CD4-positive, alpha-beta memory T cell (primary cell): ENCODE data around the gene CD69. TPM values are rescaled to one million over a fixed set of nuclear protein-coding genes. Genes with fewer than 3 reads are reported as not detected.
"Not testable (repeated sequence)": the region's sequence is repeated elsewhere in the genome, so short reads cannot be mapped to it uniquely, and the experiment has no call there.

Source experiments
- CTCF ChIA-PET: fragments of 350-600 bp; sonication (Branson Sonifier 250); formaldehyde crosslinking; loops from one replicate; lab custom pipeline; 2021; ENCODE audit warnings: inconsistent platforms; ENCODE audit not compliant: partially characterized antibody; lab: Charles Lee
- POLR2A ChIA-PET: fragments of 350-600 bp; sonication (Branson Sonifier 250); formaldehyde crosslinking; loops from one replicate; lab custom pipeline; 2021; ENCODE audit not compliant: partially characterized antibody; lab: Charles Lee
- DNase-seq, 5 donors: peaks; one replicate each; pipeline versions ENCODE4 v3.0.0 to v3.0.0-alpha.2; 2020 to 2022; ENCODE audit warnings: mixed read lengths in 1 of 5
- H3K27ac ChIP-seq: one replicate; pipeline ENCODE4 v1.7.0; 2013; ENCODE audit warnings: low read depth, low read length
- H3K27me3 ChIP-seq: 2 replicates; pipeline ENCODE4 v1.7.0; 2013; ENCODE audit warnings: mild to moderate bottlenecking, low read length, moderate library complexity; ENCODE audit not compliant: insufficient read depth
- H3K36me3 ChIP-seq: 2 replicates; pipeline ENCODE4 v1.7.0; 2013; ENCODE audit warnings: mild to moderate bottlenecking, low read length, moderate library complexity; ENCODE audit not compliant: insufficient read depth
- H3K4me1 ChIP-seq: 2 replicates; pipeline ENCODE4 v1.7.0; 2013; ENCODE audit warnings: mild to moderate bottlenecking, low read length, moderate library complexity; ENCODE audit not compliant: insufficient read depth
- H3K4me3 ChIP-seq, 2 donors: one replicate each; pipeline ENCODE4 v1.7.0; 2013; ENCODE audit warnings: low read length in 2 of 2, mild to moderate bottlenecking in 1 of 2
- H3K9me3 ChIP-seq, 2 donors: one replicate each; pipeline ENCODE4 v1.7.0; 2013; ENCODE audit warnings: low read length in 2 of 2, control low read depth in 1 of 2; ENCODE audit not compliant: control insufficient read depth in 1 of 2
- H3K27ac Mint-ChIP-seq, 7 donors: one replicate each; pipeline ENCODE4 v1.8.0; 2020 to 2021; ENCODE audit warnings: mixed read lengths in 7 of 7, mild to moderate bottlenecking in 6 of 7, inconsistent platforms in 3 of 7, moderate library complexity in 3 of 7
- H3K27me3 Mint-ChIP-seq, 2 donors: one replicate each; pipeline ENCODE4 v1.8.0; 2020 to 2021; ENCODE audit warnings: mixed read lengths in 2 of 2
- H3K36me3 Mint-ChIP-seq, 2 donors: one replicate each; pipeline ENCODE4 v1.8.0; 2020 to 2021; ENCODE audit warnings: mixed read lengths in 2 of 2, inconsistent platforms in 1 of 2, mild to moderate bottlenecking in 1 of 2
- H3K4me1 Mint-ChIP-seq, 4 donors: one replicate each; pipeline ENCODE4 v1.8.0; 2020 to 2021; ENCODE audit warnings: mixed read lengths in 4 of 4, mild to moderate bottlenecking in 1 of 4
- H3K4me3 Mint-ChIP-seq, 8 donors: one replicate each; pipeline ENCODE4 v1.8.0; 2020 to 2021; ENCODE audit warnings: mixed read lengths in 8 of 8, mild to moderate bottlenecking in 7 of 8, moderate library complexity in 6 of 8, inconsistent platforms in 3 of 8
- H3K9me3 Mint-ChIP-seq, 8 donors: one replicate each; pipeline ENCODE4 v1.8.0; 2020 to 2021; ENCODE audit warnings: mixed read lengths in 8 of 8, mild to moderate bottlenecking in 5 of 8, inconsistent platforms in 3 of 8, moderate library complexity in 1 of 8
- intact Hi-C: fragments of 100-400 bp; cut with micrococcal nuclease; formaldehyde crosslinking; loops from one replicate; pipeline ENCODE4 v1.15.1; 2023
- polyA plus RNA-seq, 2 donors: library from polyadenylated mRNA; unstranded; fragments of 300-500 nt; fragmentation: Illumina TruSeq; gene quantifications; one replicate each; pipeline ENCODE4 v1.2.3, GENCODE V29; 2021
- total RNA-seq, 2 experiments: library from RNA; stranded (reverse); gene quantifications; one replicate each; pipeline ENCODE4 v1.2.3, GENCODE V29; 2021

CD69 gene
- total and polyA plus RNA-seq, 4 experiments from 2014 or later, result 31.0 to 1,121 (median 90.3) TPM

GRCh38 chr12:9708853-9709252, 51.8 kb downstream of the CD69 start:
- ChIA-PET POLR2A (interaction anchor here (0.9 to 4.9 kb wide), 18 partner anchors 9 to 378 kb away, joined by 3 to 100 read pairs (median 10); partner anchors contain the start of gene CLEC2D), CTCF (interaction anchor here (0.8 to 9.7 kb wide), 33 partner anchors 9 to 383 kb away, joined by 3 to 234 read pairs (median 7); no protein-coding TSS in a partner anchor)
- Histone ChIP-seq H3K27me3 (no peaks in the 10 kb centered on the region), H3K27ac (peak overlapping the region; percentile 66), H3K4me3 (no peak overlapping the region), H3K36me3 (no peaks in the 10 kb centered on the region), H3K4me1 (peaks cover 37% of the 10 kb centered on the region), H3K9me3 (no peaks in the 10 kb centered on the region)
- Mint-ChIP-seq H3K4me1 (peaks cover 47 to 59% (median 50%) of the 10 kb centered on the region in 4 donors), H3K36me3 (peaks cover 9 to 11% of the 10 kb centered on the region in 2 donors), H3K9me3 (peaks cover 2 to 11% (median 5%) of the 10 kb centered on the region in 8 donors), H3K4me3 (no peak overlapping the region), H3K27ac (peak overlapping the region in 6 of 7 donors; percentile 71 to 97 (median 90)), H3K27me3 (no peaks in the 10 kb centered on the region)
- intact Hi-C loops, result loop anchor here (1.0 kb wide), 5 partner anchors 33 to 378 kb away; no protein-coding TSS in a partner anchor
- no peak for DNase-seq

GRCh38 chr12:9707864-9708808, 52.6 kb downstream of the CD69 start:
- peak overlapping the region; percentile 87 to 97 (median 96) for H3K27ac Mint-ChIP-seq
- Histone ChIP-seq H3K4me1 (peaks cover 44% of the 10 kb centered on the region), H3K27ac (peak overlapping the region; percentile 66), H3K36me3 (no peaks in the 10 kb centered on the region), H3K4me3 (peak overlapping the region; percentile 4 to 29), H3K9me3 (no peaks in the 10 kb centered on the region), H3K27me3 (no peaks in the 10 kb centered on the region)
- CTCF ChIA-PET, result interaction anchor here (0.8 to 9.7 kb wide), 43 partner anchors 9 to 383 kb away, joined by 3 to 234 read pairs (median 6); partner anchors contain the start of gene CD69
- peaks cover 47 to 59% (median 49%) of the 10 kb centered on the region in 4 donors for H3K4me1 Mint-ChIP-seq
- POLR2A ChIA-PET, result interaction anchor here (0.7 to 4.9 kb wide), 25 partner anchors 8 to 758 kb away, joined by 3 to 100 read pairs (median 7); partner anchors contain the start of genes CLEC2D, KLRB1 and M6PR
- H3K9me3 Mint-ChIP-seq, result peaks cover 2 to 11% (median 5%) of the 10 kb centered on the region in 8 donors
- peaks cover 9 to 11% of the 10 kb centered on the region in 2 donors for H3K36me3 Mint-ChIP-seq
- intact Hi-C loops, result loop anchor here (1.0 kb wide), 6 partner anchors 21 to 377 kb away; no protein-coding TSS in a partner anchor
- peak; percentile 72 to 75 (median 74) for DNase-seq
- H3K4me3 Mint-ChIP-seq, result peak overlapping the region; percentile 60 to 82 (median 77)
- no peaks in the 10 kb centered on the region for H3K27me3 Mint-ChIP-seq

- CTCF ChIA-PET, result interaction anchor here (1.2 to 9.7 kb wide), 17 partner anchors 9 to 376 kb away, joined by 3 to 234 read pairs (median 15); partner anchors contain the start of gene CD69
- peak overlapping the region; percentile 66 for H3K27ac ChIP-seq
- H3K27ac Mint-ChIP-seq, result peak overlapping the region; percentile 87 to 97 (median 96)
- H3K4me1 ChIP-seq, result peaks cover 52% of the 10 kb centered on the region
- no peaks in the 10 kb centered on the region for H3K27me3 ChIP-seq
- POLR2A ChIA-PET, result interaction anchor here (0.8 to 4.9 kb wide), 17 partner anchors 9 to 758 kb away, joined by 3 to 100 read pairs (median 14); partner anchors contain the start of genes CLEC2D and M6PR
- DNase-seq, result no peak
- intact Hi-C loops, result loop anchor here (1.0 kb wide), 1 partner anchor 20 kb away; no protein-coding TSS in a partner anchor
- H3K27me3 Mint-ChIP-seq, result no peaks in the 10 kb centered on the region
- H3K9me3 Mint-ChIP-seq, result peaks cover 2 to 11% (median 5%) of the 10 kb centered on the region in 8 donors
- H3K36me3 Mint-ChIP-seq, result peaks cover 9 to 11% of the 10 kb centered on the region in 2 donors
- peak overlapping the region in 7 of 8 donors; percentile 60 to 82 (median 78) for H3K4me3 Mint-ChIP-seq
- H3K4me3 ChIP-seq, result no peak overlapping the region
- H3K36me3 ChIP-seq, result no peaks in the 10 kb centered on the region
- H3K9me3 ChIP-seq, result no peaks in the 10 kb centered on the region
- H3K4me1 Mint-ChIP-seq, result peaks cover 53 to 66% (median 57%) of the 10 kb centered on the region in 4 donors
Measured at GRCh38 chr12:9707356-9707755, 53.3 kb downstream of the CD69 start.

GRCh38 chr12:9706086-9706685, 54.5 kb downstream of the CD69 start:
- Mint-ChIP-seq H3K4me3 (peak overlapping the region in 7 of 8 donors; percentile 15 to 78 (median 51)), H3K9me3 (peaks cover 2 to 12% (median 5%) of the 10 kb centered on the region in 8 donors), H3K36me3 (peaks cover 10 to 11% of the 10 kb centered on the region in 2 donors), H3K27ac (peak overlapping the region; percentile 76 to 96 (median 87)), H3K27me3 (no peaks in the 10 kb centered on the region), H3K4me1 (peaks cover 63 to 74% (median 66%) of the 10 kb centered on the region in 4 donors)
- intact Hi-C loops, result no loop called here
- ChIA-PET CTCF (interaction anchor here (0.8 to 9.7 kb wide), 9 partner anchors 7 to 375 kb away, joined by 4 to 234 read pairs (median 15); partner anchors contain the start of gene CLEC2D), POLR2A (interaction anchor here (1.1 to 4.9 kb wide), 12 partner anchors 8 to 70 kb away, joined by 3 to 100 read pairs (median 18); partner anchors contain the start of gene CLEC2D)
- Histone ChIP-seq H3K27me3 (no peaks in the 10 kb centered on the region), H3K9me3 (no peaks in the 10 kb centered on the region), H3K27ac (no peak overlapping the region), H3K4me1 (peaks cover 63% of the 10 kb centered on the region), H3K4me3 (no peak overlapping the region), H3K36me3 (no peaks in the 10 kb centered on the region)
- no peak for DNase-seq

GRCh38 chr12:9704561-9704960, 56.1 kb downstream of the CD69 start:
- peak overlapping the region in 5 of 7 donors; percentile 10 to 85 (median 49) for H3K27ac Mint-ChIP-seq
- H3K4me1 ChIP-seq, result peaks cover 80% of the 10 kb centered on the region
- H3K9me3 Mint-ChIP-seq, result peaks cover 2 to 25% (median 13%) of the 10 kb centered on the region in 8 donors
- ChIA-PET POLR2A (interaction anchor here (1.3 to 3.8 kb wide), 3 partner anchors 37 to 54 kb away, joined by 3 to 26 read pairs (median 4); no protein-coding TSS in a partner anchor), CTCF (interaction anchor here (1.1 to 9.7 kb wide), 2 partner anchors 69 to 236 kb away, joined by 3 to 234 read pairs; no protein-coding TSS in a partner anchor)
- H3K36me3 ChIP-seq, H3K9me3 ChIP-seq, intact Hi-C loops, H3K4me3 ChIP-seq, H3K27ac ChIP-seq, H3K27me3 Mint-ChIP-seq, H3K27me3 ChIP-seq, DNase-seq: not testable (repeated sequence)
- H3K4me1 Mint-ChIP-seq, result peaks cover 74 to 83% (median 79%) of the 10 kb centered on the region in 4 donors
- peak overlapping the region in 1 of 8 donors; percentile 34 for H3K4me3 Mint-ChIP-seq
- peaks cover 10 to 18% of the 10 kb centered on the region in 2 donors for H3K36me3 Mint-ChIP-seq
